ENCODE data around the gene ENTHD1.

ENTHD1 gene

DNA sequence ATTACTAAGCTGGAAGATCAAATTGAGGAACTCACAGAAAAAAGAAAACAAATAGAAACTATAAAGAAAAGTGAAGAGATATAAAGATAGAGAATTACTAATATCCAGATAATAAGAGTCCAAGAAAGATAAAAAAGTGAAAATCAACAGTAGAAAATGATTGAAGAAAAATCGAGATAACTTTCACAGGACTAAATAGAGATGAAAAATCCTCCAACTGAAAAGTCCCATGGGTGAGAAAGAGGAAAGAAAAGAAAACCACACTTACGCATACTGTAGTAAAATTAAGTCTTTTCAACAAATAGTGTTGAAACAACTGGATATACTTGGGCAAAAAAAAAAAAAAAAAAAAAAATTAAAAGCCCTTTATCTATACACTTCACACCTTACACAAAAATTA lies 60.0 kb downstream of the ENTHD1 start:
- H3K4me3 ChIP-seq (replicated peaks; ENCODE audit: low read depth, low read length) = no peak overlapping the region
- no peaks in the 10 kb centered on the region for H3K27me3 ChIP-seq (replicated peaks; ENCODE audit: control insufficient read depth, insufficient read depth, low read length)
- no peaks in the 10 kb centered on the region for H3K36me3 ChIP-seq (ENCODE audit: control insufficient read depth, insufficient read depth, low read length)
- DNase-seq (ENCODE audit: extremely low read depth, insufficient read length) = no peak
- TF ChIP-seq, protein P1, sequence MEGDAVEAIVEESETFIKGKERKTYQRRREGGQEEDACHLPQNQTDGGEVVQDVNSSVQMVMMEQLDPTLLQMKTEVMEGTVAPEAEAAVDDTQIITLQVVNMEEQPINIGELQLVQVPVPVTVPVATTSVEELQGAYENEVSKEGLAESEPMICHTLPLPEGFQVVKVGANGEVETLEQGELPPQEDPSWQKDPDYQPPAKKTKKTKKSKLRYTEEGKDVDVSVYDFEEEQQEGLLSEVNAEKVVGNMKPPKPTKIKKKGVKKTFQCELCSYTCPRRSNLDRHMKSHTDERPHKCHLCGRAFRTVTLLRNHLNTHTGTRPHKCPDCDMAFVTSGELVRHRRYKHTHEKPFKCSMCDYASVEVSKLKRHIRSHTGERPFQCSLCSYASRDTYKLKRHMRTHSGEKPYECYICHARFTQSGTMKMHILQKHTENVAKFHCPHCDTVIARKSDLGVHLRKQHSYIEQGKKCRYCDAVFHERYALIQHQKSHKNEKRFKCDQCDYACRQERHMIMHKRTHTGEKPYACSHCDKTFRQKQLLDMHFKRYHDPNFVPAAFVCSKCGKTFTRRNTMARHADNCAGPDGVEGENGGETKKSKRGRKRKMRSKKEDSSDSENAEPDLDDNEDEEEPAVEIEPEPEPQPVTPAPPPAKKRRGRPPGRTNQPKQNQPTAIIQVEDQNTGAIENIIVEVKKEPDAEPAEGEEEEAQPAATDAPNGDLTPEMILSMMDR (IDR thresholded peaks at IDR 0.05; ENCODE audit: insufficient read depth, low read length, poor library complexity, severe bottlenecking) = no peak

DNA sequence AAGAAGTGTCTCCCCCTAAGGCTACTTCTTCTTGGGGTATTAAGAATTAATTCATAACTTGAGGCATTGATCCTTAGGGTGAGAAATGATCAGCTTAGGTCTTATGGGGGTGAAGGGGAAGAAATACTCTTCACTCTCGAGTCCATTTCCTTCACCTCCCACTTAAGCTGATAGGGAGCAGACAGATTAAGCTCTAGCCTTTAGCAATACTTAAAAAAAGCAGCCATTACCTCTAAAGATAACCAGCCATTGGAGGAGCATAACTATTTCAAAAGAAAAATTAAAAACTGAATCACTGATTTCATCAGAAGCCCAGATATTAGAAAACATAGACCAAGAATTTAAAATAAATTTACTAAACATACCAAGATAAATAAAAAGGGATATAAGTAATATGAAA lies 60.5 kb downstream of the ENTHD1 start:
- TF ChIP-seq, protein P1 (IDR thresholded peaks at IDR 0.05; ENCODE audit: insufficient read depth, low read length, poor library complexity, severe bottlenecking) = no peak
- H3K27me3 ChIP-seq (replicated peaks; ENCODE audit: control insufficient read depth, insufficient read depth, low read length) = no peaks in the 10 kb centered on the region
- H3K36me3 ChIP-seq (ENCODE audit: control insufficient read depth, insufficient read depth, low read length) = no peaks in the 10 kb centered on the region
- no peak overlapping the region for H3K4me3 ChIP-seq (replicated peaks; ENCODE audit: low read depth, low read length)
- DNase-seq (ENCODE audit: extremely low read depth, insufficient read length) = no peak

DNA sequence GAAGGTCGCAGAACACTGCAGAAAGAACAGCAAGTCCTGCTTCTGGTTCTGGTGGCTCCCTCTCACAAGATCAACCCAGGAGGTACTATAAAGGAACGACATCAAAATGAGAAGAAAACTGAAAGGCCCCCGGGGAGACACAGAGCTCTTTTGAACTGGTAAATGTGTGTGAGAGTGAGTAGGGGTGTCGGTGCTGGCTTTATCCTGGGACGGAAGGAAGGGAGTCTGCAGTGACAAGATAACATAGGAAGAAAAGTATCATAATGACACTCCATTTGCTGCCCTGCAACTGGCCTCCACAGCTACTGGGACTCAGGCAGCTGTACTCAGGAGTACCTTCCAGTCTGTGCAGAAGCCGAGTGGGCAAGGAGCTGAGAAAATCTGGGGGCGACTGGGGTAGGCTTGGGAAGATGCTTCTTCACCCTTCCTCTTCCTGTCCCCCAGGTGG lies 60.9 kb downstream of the ENTHD1 start:
- Histone ChIP-seq H3K4me3 (replicated peaks; ENCODE audit: low read depth, low read length) (no peak overlapping the region), H3K36me3 (ENCODE audit: control insufficient read depth, insufficient read depth, low read length) (no peaks in the 10 kb centered on the region), H3K27me3 (replicated peaks; ENCODE audit: control insufficient read depth, insufficient read depth, low read length) (no peaks in the 10 kb centered on the region)
- no peak for DNase-seq (ENCODE audit: extremely low read depth, insufficient read length)
- TF ChIP-seq, protein P1 (IDR thresholded peaks at IDR 0.05; ENCODE audit: insufficient read depth, low read length, poor library complexity, severe bottlenecking) = no peak

DNA sequence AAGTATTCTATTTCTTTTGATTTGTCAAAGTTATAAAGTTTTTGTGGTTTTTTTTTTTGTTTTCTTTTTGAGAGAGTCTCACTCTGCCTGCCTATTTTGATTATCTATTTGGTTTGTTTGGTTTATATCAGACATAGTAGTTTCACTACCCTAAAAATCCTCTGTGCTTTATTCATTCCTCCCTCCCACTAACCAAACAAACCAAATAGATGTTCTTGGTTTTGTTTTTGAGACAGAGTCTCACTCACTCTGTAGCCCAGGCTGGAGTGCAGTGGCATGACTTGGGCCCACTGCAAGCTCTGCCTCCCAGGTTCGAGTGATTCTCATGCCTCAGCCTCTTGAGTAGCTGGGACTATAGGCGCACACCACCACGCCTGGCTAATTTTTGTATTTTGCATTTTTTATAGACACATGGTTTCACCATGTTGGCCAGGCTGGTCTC lies 67.9 kb downstream of the ENTHD1 start:
- TF ChIP-seq, protein P1 (IDR thresholded peaks at IDR 0.05; ENCODE audit: insufficient read depth, low read length, poor library complexity, severe bottlenecking) = no peak
- peak; percentile 56 for DNase-seq (ENCODE audit: extremely low read depth, insufficient read length)
- Histone ChIP-seq H3K27me3 (replicated peaks; ENCODE audit: control insufficient read depth, insufficient read depth, low read length) (no peaks in the 10 kb centered on the region), H3K36me3 (ENCODE audit: control insufficient read depth, insufficient read depth, low read length) (no peaks in the 10 kb centered on the region), H3K4me3 (replicated peaks; ENCODE audit: low read depth, low read length) (no peak overlapping the region)

DNA sequence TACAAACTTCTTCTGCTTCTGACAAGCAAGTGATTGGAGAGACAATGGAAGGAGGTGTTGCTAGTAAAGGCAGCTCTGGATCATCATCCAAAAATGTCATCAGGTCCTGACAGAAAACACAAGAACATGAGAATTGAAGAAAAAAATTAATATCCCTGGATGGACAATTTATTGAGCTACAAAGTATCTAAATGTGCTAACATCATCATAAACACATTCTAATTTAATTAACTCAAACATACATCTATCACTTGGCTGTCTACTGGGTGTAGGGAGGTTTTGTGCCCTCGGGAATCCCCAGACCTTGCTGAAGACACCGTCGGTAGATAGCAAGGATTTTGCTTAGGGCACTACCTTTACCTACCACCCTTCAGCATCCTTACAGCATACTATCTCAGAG lies 72.6 kb downstream of the ENTHD1 start:
- DNase-seq (ENCODE audit: extremely low read depth, insufficient read length) = no peak
- no peak overlapping the region for H3K4me3 ChIP-seq (replicated peaks; ENCODE audit: low read depth, low read length)
- no peaks in the 10 kb centered on the region for H3K36me3 ChIP-seq (ENCODE audit: control insufficient read depth, insufficient read depth, low read length)
- no peaks in the 10 kb centered on the region for H3K27me3 ChIP-seq (replicated peaks; ENCODE audit: control insufficient read depth, insufficient read depth, low read length)
- TF ChIP-seq, protein P1 (IDR thresholded peaks at IDR 0.05; ENCODE audit: insufficient read depth, low read length, poor library complexity, severe bottlenecking) = no peak

DNA sequence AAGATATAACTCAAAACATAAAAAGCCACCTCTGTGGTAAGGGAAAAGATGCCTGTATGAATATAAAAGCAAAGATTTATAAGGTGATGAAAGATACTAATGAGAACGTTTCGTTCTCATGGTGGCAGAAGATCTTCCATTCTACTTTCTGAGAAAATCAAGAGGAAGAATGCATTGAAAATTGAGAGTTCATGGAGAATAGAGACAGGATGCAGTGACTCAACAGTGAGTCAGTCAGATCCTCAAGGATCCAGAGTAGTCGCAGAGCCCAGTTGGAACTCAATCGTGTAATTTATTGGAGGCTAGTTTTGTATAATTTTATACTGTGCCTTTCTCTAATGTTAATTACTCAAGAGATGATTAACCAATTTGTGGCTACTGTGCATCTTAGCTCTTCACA lies 73.3 kb downstream of the ENTHD1 start:
- Histone ChIP-seq H3K36me3 (ENCODE audit: control insufficient read depth, insufficient read depth, low read length) (no peaks in the 10 kb centered on the region), H3K4me3 (replicated peaks; ENCODE audit: low read depth, low read length) (no peak overlapping the region), H3K27me3 (replicated peaks; ENCODE audit: control insufficient read depth, insufficient read depth, low read length) (no peaks in the 10 kb centered on the region)
- TF ChIP-seq, protein P1 (IDR thresholded peaks at IDR 0.05; ENCODE audit: insufficient read depth, low read length, poor library complexity, severe bottlenecking) = no peak
- DNase-seq (ENCODE audit: extremely low read depth, insufficient read length) = no peak

All from GM06990 (cell line).